Subcutaneous abdominal adipose tissue (tissue), 5 donors: ENCODE measurements around the gene JMJD1C.

Experiments
- H3K27ac ChIP-seq: one replicate; pipeline ENCODE4 v1.7.0; 2013; ENCODE audit warnings: low read depth, mild to moderate bottlenecking, inconsistent platforms, low read length, moderate library complexity
- H3K27me3 ChIP-seq, 5 donors: one replicate each; pipeline ENCODE4 v1.7.0; 2013; ENCODE audit warnings: low read length in 5 of 5, inconsistent platforms in 1 of 5; ENCODE audit not compliant: control insufficient read depth in 5 of 5, insufficient read depth in 4 of 5
- H3K36me3 ChIP-seq, 5 donors: one replicate each; pipeline ENCODE4 v1.7.0; 2013; ENCODE audit warnings: low read length in 5 of 5; ENCODE audit not compliant: control insufficient read depth in 5 of 5, insufficient read depth in 5 of 5
- H3K4me1 ChIP-seq, 5 donors: one replicate each; pipeline ENCODE4 v1.7.0; 2013; ENCODE audit warnings: low read length in 5 of 5, mild to moderate bottlenecking in 3 of 5, moderate library complexity in 1 of 5; ENCODE audit not compliant: control insufficient read depth in 5 of 5, insufficient read depth in 5 of 5
- H3K4me3 ChIP-seq, 5 donors: one replicate each; pipeline ENCODE4 v1.7.0; 2013; ENCODE audit warnings: low read length in 5 of 5, low read depth in 1 of 5
- H3K9ac ChIP-seq, 5 donors: one replicate each; pipeline ENCODE4 v1.7.0; 2013; ENCODE audit warnings: low read length in 5 of 5, mild to moderate bottlenecking in 4 of 5, moderate library complexity in 3 of 5
- H3K9me3 ChIP-seq, 5 donors: one replicate each; pipeline ENCODE4 v1.7.0; 2013; ENCODE audit warnings: low read length in 5 of 5; ENCODE audit not compliant: control insufficient read depth in 5 of 5
- donor health status: healthy.
- donor health status: healthy.
- donor health status: healthy.
- donor health status: healthy.
- donor health status: healthy.

The JMJD1C gene

DNA sequence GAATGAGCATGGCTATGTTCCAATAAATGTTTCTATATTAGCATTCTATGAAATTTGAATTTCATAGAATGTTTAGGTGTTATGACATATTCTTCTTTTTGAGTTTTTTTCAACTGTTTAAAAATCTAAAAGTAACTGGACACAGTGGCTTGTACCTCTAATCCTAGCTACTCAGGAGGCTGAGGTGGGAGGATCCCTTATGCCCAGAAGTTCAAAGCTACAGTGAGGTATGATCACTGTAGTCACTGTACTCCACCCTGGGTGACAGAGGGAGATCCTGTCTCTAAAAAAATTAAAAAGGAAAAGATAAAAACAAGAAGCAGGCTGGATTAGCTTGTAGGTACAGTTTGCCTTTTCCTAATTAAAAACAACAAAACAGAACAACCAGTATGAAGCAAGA lies 237.5 kb downstream of the JMJD1C start:
- no peak overlapping the region for H3K27ac ChIP-seq
- H3K9me3 ChIP-seq: no peaks in the 10 kb centered on the region
- no peaks in the 10 kb centered on the region for H3K36me3 ChIP-seq
- no peaks in the 10 kb centered on the region for H3K27me3 ChIP-seq
- H3K4me3 ChIP-seq: no peak overlapping the region
- H3K4me1 ChIP-seq: peaks cover 0 to 4% (median 0%) of the 10 kb centered on the region in 5 donors
- no peak overlapping the region for H3K9ac ChIP-seq

DNA sequence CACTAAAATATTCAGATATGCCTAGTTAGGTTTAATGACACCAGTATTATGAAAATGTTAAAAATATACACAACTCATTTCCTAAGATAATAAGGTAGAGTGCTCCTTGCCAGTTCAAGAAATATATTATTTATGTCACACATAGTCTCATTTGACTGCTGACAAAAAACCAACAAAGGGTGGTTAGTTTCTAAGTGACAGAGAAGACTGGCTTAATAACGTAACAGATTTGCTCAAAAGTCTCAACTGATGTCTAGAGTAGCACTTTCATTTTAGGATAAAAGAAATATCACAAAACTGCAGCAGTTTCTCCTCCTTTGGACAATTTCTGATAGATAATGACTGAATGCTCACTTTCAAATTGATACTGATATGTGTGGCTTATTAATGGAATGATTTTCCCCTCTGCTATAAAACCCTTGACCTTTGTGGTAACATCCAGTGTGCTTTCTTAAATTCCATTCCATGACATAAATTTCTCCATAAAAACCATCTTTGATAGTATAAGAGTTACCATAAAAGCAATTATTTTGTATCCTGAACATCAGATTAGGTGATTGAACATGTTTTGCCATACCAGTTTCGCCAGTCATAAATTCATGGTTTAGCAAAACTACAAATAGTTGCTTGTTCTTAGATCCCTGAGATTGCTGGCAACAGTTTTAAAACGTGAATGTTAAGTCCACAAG lies 238.4 kb downstream of the JMJD1C start:
- H3K4me1 ChIP-seq: peaks cover 0 to 4% (median 0%) of the 10 kb centered on the region in 5 donors
- H3K27ac ChIP-seq: no peak overlapping the region
- H3K27me3 ChIP-seq: no peaks in the 10 kb centered on the region
- H3K9ac ChIP-seq: no peak overlapping the region
- H3K9me3 ChIP-seq: no peaks in the 10 kb centered on the region
- no peak overlapping the region for H3K4me3 ChIP-seq
- no peaks in the 10 kb centered on the region for H3K36me3 ChIP-seq

DNA sequence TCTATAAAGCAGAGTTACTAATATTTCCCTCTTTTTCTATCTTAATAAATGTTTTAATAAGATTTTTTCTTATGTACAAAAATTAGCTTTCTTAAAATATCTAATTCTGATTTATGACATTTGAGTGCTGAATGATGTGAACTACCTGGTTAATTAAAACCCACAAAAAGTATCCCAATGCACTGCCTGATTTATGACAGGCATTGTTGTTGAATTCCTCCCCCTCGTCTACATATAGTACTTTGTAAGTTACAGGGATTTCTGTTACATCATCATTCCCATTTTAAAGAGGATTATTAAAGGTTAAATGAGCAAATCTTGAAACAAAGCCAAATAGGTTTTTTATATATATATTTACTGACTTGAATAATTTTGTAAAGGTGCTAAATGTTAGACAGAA lies 241.5 kb downstream of the JMJD1C start:
- Histone ChIP-seq H3K9me3 (no peaks in the 10 kb centered on the region), H3K27ac (no peak overlapping the region), H3K4me1 (peaks cover 0 to 10% (median 3%) of the 10 kb centered on the region in 5 donors), H3K36me3 (no peaks in the 10 kb centered on the region), H3K9ac (no peak overlapping the region), H3K4me3 (no peak overlapping the region), H3K27me3 (no peaks in the 10 kb centered on the region)

DNA sequence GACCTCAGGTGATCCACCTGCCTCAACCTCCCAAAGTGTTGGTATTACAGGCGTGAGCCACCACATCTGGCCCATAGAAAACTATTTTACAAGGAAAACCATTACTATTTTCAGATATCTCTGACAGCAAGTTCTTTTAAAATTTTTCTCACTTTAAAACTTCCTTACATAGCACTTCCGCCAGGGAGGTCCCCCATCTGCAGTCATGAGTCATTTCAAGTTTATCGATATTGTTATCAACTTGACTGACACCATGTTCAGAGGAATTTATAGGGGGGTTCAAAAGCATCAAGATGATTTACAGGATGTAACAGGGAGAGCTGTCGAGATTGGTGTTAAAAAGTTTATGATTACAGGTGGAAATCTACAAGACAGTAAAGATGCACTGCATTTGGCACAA lies 243.8 kb downstream of the JMJD1C start:
- no peak overlapping the region for H3K4me3 ChIP-seq
- no peak overlapping the region for H3K27ac ChIP-seq
- H3K9ac ChIP-seq: no peak overlapping the region
- H3K9me3 ChIP-seq: no peaks in the 10 kb centered on the region
- no peaks in the 10 kb centered on the region for H3K27me3 ChIP-seq
- no peaks in the 10 kb centered on the region for H3K36me3 ChIP-seq
- peaks cover 0 to 12% (median 5%) of the 10 kb centered on the region in 5 donors for H3K4me1 ChIP-seq

DNA sequence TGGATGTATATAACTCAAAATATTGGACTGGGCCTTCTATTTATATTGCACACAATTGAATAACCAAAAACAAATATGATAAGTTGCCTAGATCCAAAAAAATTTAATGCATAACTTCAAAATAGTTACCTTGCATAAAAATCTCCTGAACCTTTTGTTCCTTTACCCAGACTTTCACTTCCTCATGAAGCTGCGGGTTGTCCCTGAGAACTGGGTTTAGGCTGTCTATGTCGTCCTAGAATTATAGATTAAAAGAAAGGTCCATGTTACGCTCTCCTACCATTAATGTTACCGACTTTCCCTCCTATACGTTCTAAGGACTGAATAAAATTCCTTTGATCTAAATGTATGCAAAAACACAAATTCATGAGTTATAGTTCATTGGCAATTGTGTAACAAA lies 246.0 kb downstream of the JMJD1C start:
- H3K27me3 ChIP-seq: no peaks in the 10 kb centered on the region
- no peak overlapping the region for H3K9ac ChIP-seq
- H3K27ac ChIP-seq: no peak overlapping the region
- H3K36me3 ChIP-seq: peaks cover 4 to 8% (median 5%) of the 10 kb centered on the region in 5 donors
- H3K4me1 ChIP-seq: peaks cover 0 to 12% (median 8%) of the 10 kb centered on the region in 5 donors
- no peak overlapping the region for H3K4me3 ChIP-seq
- no peaks in the 10 kb centered on the region for H3K9me3 ChIP-seq

DNA sequence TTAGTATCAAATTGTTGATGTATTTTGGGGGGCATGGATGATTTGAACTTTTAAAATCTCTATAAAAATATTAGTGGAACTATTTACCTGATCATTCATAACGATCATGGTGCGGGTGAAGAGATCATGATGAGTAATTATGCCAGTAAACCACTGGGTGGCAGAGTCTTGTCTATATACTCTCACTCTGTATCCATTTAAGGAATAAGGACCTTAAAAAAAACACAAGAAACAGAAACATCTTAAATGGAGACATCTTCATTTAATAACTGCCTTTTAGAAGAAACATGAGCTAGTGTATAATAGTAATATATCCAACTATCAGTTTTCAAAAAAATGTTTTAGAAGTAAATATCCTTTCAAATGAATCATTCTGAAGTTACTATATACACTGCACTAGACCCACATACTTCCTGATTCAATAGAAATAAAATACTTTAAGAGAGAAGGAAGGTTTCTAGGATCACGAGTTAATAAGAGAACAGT lies 248.6 kb downstream of the JMJD1C start:
- Histone ChIP-seq H3K27ac (no peak overlapping the region), H3K4me1 (peaks cover 0 to 12% (median 8%) of the 10 kb centered on the region in 5 donors), H3K36me3 (peaks cover 20 to 23% (median 23%) of the 10 kb centered on the region in 5 donors), H3K4me3 (no peak overlapping the region), H3K9ac (no peak overlapping the region), H3K9me3 (no peaks in the 10 kb centered on the region), H3K27me3 (no peaks in the 10 kb centered on the region)

DNA sequence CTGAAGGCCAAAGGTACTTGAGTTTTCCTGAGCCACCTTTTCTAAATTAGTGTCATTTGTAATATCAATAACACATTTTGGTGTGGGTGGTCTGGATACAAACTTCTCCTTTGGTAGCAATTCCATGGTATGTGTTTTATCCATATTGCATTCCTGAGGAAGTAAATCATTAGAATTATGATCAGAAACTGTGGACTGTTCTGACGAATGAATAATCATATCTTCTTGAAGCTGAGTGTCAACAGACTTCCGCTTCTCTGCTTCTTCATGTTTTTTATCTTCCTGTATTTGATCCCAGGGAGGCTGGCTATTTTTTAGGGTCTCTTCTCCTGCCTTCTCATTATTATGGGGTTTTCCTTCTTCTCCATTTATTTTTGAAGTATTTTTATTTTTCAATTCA lies 251.2 kb downstream of the JMJD1C start:
- peaks cover 0 to 9% (median 8%) of the 10 kb centered on the region in 5 donors for H3K4me1 ChIP-seq
- H3K27me3 ChIP-seq: no peaks in the 10 kb centered on the region
- peaks cover 26 to 33% (median 29%) of the 10 kb centered on the region in 5 donors for H3K36me3 ChIP-seq
- no peaks in the 10 kb centered on the region for H3K9me3 ChIP-seq
- no peak overlapping the region for H3K4me3 ChIP-seq
- H3K27ac ChIP-seq: no peak overlapping the region
- no peak overlapping the region for H3K9ac ChIP-seq

DNA sequence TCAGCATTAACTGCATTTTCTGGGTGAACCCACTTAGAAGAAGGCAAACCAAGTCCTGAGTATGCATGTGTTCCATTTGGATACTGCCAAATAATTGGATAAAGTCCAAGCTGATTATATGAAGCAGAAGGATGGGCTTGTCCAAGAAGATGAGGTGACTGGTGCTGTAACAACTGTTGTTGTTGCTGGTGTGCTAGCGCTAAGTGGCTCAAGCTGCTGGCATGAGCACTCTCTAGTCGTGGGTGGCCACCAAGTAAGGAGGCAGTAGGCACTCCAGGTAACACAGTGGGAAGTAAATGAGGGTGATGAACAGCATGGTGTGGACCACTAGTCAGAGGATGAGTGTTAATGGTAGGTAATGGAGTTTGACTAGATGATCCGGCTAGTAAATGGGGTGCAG lies 252.3 kb downstream of the JMJD1C start:
- Histone ChIP-seq H3K4me3 (no peak overlapping the region), H3K27ac (no peak overlapping the region), H3K9ac (no peak overlapping the region), H3K36me3 (peaks cover 26 to 34% (median 30%) of the 10 kb centered on the region in 5 donors), H3K4me1 (peaks cover 0 to 8% (median 6%) of the 10 kb centered on the region in 5 donors), H3K9me3 (no peaks in the 10 kb centered on the region), H3K27me3 (no peaks in the 10 kb centered on the region)

DNA sequence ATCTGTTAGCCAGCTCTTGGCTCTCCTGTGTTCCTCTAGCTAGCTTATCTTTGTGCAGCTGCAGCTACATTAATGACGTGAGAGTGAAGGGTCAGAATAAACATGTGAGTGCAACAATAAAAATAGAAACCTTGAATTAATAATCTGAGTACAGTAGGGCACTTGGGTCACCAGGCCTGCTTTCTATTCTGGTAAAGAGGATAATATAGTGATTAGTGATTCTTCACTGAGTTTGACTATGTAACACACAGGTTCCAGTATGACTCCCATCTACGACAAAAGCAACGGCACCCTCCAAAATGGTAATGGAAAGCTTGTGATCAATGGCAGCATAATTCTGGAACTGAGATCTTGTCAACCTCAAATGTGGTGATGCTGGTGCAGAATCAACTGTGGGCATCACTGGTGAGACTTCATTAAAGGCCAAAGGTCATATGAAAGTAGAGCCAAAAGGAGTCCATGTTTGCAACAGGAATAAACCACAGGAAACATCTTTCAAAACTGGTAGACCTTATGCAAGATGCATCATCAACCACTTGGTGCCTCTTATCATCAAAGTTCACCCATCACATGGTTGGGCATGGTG lies 255.1 kb downstream of the JMJD1C start:
- Histone ChIP-seq H3K9me3 (no peaks in the 10 kb centered on the region), H3K4me1 (peaks cover 0 to 23% (median 19%) of the 10 kb centered on the region in 5 donors), H3K27me3 (no peaks in the 10 kb centered on the region)

DNA sequence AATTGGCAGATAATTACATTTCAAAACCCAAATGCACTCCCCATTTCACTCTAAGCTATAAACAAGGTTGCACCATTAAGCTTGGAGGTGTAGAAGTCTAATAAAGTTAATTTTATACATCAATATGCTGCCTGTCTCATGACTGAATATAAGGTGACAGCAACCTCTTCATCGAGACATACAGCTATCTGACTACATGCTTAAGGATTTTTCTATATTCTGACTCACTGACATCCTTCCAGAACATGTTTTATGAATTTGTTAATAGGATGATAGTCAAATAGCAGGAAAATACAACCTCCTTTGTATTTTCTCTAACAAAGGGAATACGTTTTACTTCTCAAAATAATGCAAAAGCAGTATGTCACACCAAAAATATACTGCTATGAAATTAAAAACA lies 256.1 kb downstream of the JMJD1C start:
- Histone ChIP-seq H3K27me3 (no peaks in the 10 kb centered on the region), H3K36me3 (peaks cover 29 to 48% (median 40%) of the 10 kb centered on the region in 5 donors), H3K9me3 (no peaks in the 10 kb centered on the region), H3K9ac (no peak overlapping the region), H3K27ac (no peak overlapping the region), H3K4me1 (peaks cover 0 to 23% (median 19%) of the 10 kb centered on the region in 5 donors), H3K4me3 (no peak overlapping the region)

More for the DNA sequence above, 255.1 kb downstream of the JMJD1C start:
- H3K4me3 ChIP-seq: no peak overlapping the region
- peaks cover 37 to 45% (median 40%) of the 10 kb centered on the region in 5 donors for H3K36me3 ChIP-seq
- no peak overlapping the region for H3K9ac ChIP-seq
- no peak overlapping the region for H3K27ac ChIP-seq
